Subcutaneous abdominal adipose tissue (tissue), 5 donors: ENCODE results near the gene HK1.

Source experiments
- H3K27ac ChIP-seq: one replicate; pipeline ENCODE4 v1.7.0; 2013; ENCODE audit warnings: low read depth, mild to moderate bottlenecking, inconsistent platforms, low read length, moderate library complexity
- H3K27me3 ChIP-seq, 5 donors: one replicate each; pipeline ENCODE4 v1.7.0; 2013; ENCODE audit warnings: low read length in 5 of 5, inconsistent platforms in 1 of 5; ENCODE audit not compliant: control insufficient read depth in 5 of 5, insufficient read depth in 4 of 5
- H3K36me3 ChIP-seq, 5 donors: one replicate each; pipeline ENCODE4 v1.7.0; 2013; ENCODE audit warnings: low read length in 5 of 5; ENCODE audit not compliant: control insufficient read depth in 5 of 5, insufficient read depth in 5 of 5
- H3K4me1 ChIP-seq, 5 donors: one replicate each; pipeline ENCODE4 v1.7.0; 2013; ENCODE audit warnings: low read length in 5 of 5, mild to moderate bottlenecking in 3 of 5, moderate library complexity in 1 of 5; ENCODE audit not compliant: control insufficient read depth in 5 of 5, insufficient read depth in 5 of 5
- H3K4me3 ChIP-seq, 5 donors: one replicate each; pipeline ENCODE4 v1.7.0; 2013; ENCODE audit warnings: low read length in 5 of 5, low read depth in 1 of 5
- H3K9ac ChIP-seq, 5 donors: one replicate each; pipeline ENCODE4 v1.7.0; 2013; ENCODE audit warnings: low read length in 5 of 5, mild to moderate bottlenecking in 4 of 5, moderate library complexity in 3 of 5
- H3K9me3 ChIP-seq, 5 donors: one replicate each; pipeline ENCODE4 v1.7.0; 2013; ENCODE audit warnings: low read length in 5 of 5; ENCODE audit not compliant: control insufficient read depth in 5 of 5
- donor health status: healthy.
- donor health status: healthy.
- donor health status: healthy.
- donor health status: healthy.
- donor health status: healthy.

HK1 gene

GRCh38 chr10:69377191-69377590, 98.9 kb downstream of the HK1 start:
- peak overlapping the region; percentile 69 for H3K27ac ChIP-seq
- peaks cover 4 to 31% (median 19%) of the 10 kb centered on the region in 5 donors for H3K4me1 ChIP-seq
- no peak overlapping the region for H3K9ac ChIP-seq
- no peaks in the 10 kb centered on the region for H3K27me3 ChIP-seq
- no peak overlapping the region for H3K4me3 ChIP-seq
- H3K9me3 ChIP-seq: no peaks in the 10 kb centered on the region
- peaks cover 0 to 52% (median 32%) of the 10 kb centered on the region in 5 donors for H3K36me3 ChIP-seq

GRCh38 chr10:69377933-69378332, 99.6 kb downstream of the HK1 start:
- Histone ChIP-seq H3K4me1 (peaks cover 4 to 31% (median 19%) of the 10 kb centered on the region in 5 donors), H3K9me3 (no peaks in the 10 kb centered on the region), H3K27me3 (no peaks in the 10 kb centered on the region), H3K27ac (peak overlapping the region; percentile 69), H3K9ac (no peak overlapping the region), H3K36me3 (peaks cover 0 to 59% (median 38%) of the 10 kb centered on the region in 5 donors), H3K4me3 (no peak overlapping the region)

GRCh38 chr10:69379800-69380199, 101.5 kb downstream of the HK1 start:
- Histone ChIP-seq H3K27me3 (no peaks in the 10 kb centered on the region), H3K4me1 (peaks cover 8 to 44% (median 33%) of the 10 kb centered on the region in 5 donors), H3K4me3 (no peak overlapping the region), H3K9ac (no peak overlapping the region), H3K9me3 (no peaks in the 10 kb centered on the region), H3K27ac (no peak overlapping the region), H3K36me3 (peaks cover 0 to 68% (median 48%) of the 10 kb centered on the region in 5 donors)

- no peaks in the 10 kb centered on the region for H3K27me3 ChIP-seq
- H3K36me3 ChIP-seq: peaks cover 0 to 83% (median 64%) of the 10 kb centered on the region in 5 donors
- no peaks in the 10 kb centered on the region for H3K9me3 ChIP-seq
- H3K27ac ChIP-seq: peak overlapping the region; percentile 85
- H3K4me3 ChIP-seq: no peak overlapping the region
- peaks cover 4 to 19% (median 17%) of the 10 kb centered on the region in 5 donors for H3K4me1 ChIP-seq
- H3K9ac ChIP-seq: no peak overlapping the region
Observed at GRCh38 chr10:69382382-69383117, 104.3 kb downstream of the HK1 start.

- peaks cover 4 to 19% (median 15%) of the 10 kb centered on the region in 5 donors for H3K4me1 ChIP-seq
- H3K9ac ChIP-seq: no peak overlapping the region
- H3K36me3 ChIP-seq: peaks cover 3 to 85% (median 65%) of the 10 kb centered on the region in 5 donors
- no peaks in the 10 kb centered on the region for H3K9me3 ChIP-seq
- H3K27me3 ChIP-seq: no peaks in the 10 kb centered on the region
- H3K4me3 ChIP-seq: no peak overlapping the region
- H3K27ac ChIP-seq: peak overlapping the region; percentile 85
Observed at GRCh38 chr10:69383558-69383957, 105.3 kb downstream of the HK1 start.

GRCh38 chr10:69384320-69384719, 106.0 kb downstream of the HK1 start:
- Histone ChIP-seq H3K36me3 (peaks cover 5 to 90% (median 71%) of the 10 kb centered on the region in 5 donors), H3K9ac (no peak overlapping the region), H3K4me1 (peaks cover 4 to 21% (median 15%) of the 10 kb centered on the region in 5 donors), H3K4me3 (no peak overlapping the region), H3K9me3 (no peaks in the 10 kb centered on the region), H3K27me3 (no peaks in the 10 kb centered on the region), H3K27ac (peak overlapping the region; percentile 85)

GRCh38 chr10:69385454-69386350, 107.4 kb downstream of the HK1 start:
- H3K9ac ChIP-seq: no peak overlapping the region

GRCh38 chr10:69387500-69387899, 109.2 kb downstream of the HK1 start:
- H3K36me3 ChIP-seq: peaks cover 5 to 89% (median 61%) of the 10 kb centered on the region in 5 donors
- H3K27me3 ChIP-seq: no peaks in the 10 kb centered on the region
- no peak overlapping the region for H3K4me3 ChIP-seq
- H3K9me3 ChIP-seq: no peaks in the 10 kb centered on the region
- no peak overlapping the region for H3K9ac ChIP-seq
- H3K4me1 ChIP-seq: peaks cover 12 to 31% (median 28%) of the 10 kb centered on the region in 5 donors
- no peak overlapping the region for H3K27ac ChIP-seq

More at GRCh38 chr10:69385454-69386350, 107.4 kb downstream of the HK1 start:
- Histone ChIP-seq H3K27ac (no peak overlapping the region), H3K4me3 (no peak overlapping the region), H3K4me1 (peaks cover 8 to 31% (median 24%) of the 10 kb centered on the region in 5 donors), H3K36me3 (peaks cover 5 to 90% (median 63%) of the 10 kb centered on the region in 5 donors), H3K27me3 (no peaks in the 10 kb centered on the region), H3K9me3 (no peaks in the 10 kb centered on the region)

GRCh38 chr10:69388488-69388887, 110.2 kb downstream of the HK1 start:
- no peak overlapping the region for H3K4me3 ChIP-seq
- H3K27me3 ChIP-seq: no peaks in the 10 kb centered on the region
- H3K9ac ChIP-seq: no peak overlapping the region
- H3K27ac ChIP-seq: no peak overlapping the region
- no peaks in the 10 kb centered on the region for H3K9me3 ChIP-seq
- H3K36me3 ChIP-seq: peaks cover 5 to 79% (median 52%) of the 10 kb centered on the region in 5 donors
- peaks cover 13 to 25% (median 23%) of the 10 kb centered on the region in 5 donors for H3K4me1 ChIP-seq
